HG02852 (cell line): Measurements from ENCODE around the gene CHP1.
A peak's percentile ranks its signal among the peaks of the same experiment; 100 is the strongest.
"Not testable (repeated sequence)": the region's sequence is repeated elsewhere in the genome, so short reads cannot be mapped to it uniquely, and the experiment has no call there.

Experiments used
- ATAC-seq: cut with Tn5 transposase; IDR thresholded peaks from one replicate; pipeline ENCODE4 v1.9.1; 2021; ENCODE audit warnings: mild to moderate bottlenecking, moderate library complexity; ENCODE audit not compliant: unreplicated experiment

The CHP1 gene

GRCh38 chr15:41289953-41290352 is 58.9 kb downstream of the CHP1 start:
- ATAC-seq = no peak

DNA sequence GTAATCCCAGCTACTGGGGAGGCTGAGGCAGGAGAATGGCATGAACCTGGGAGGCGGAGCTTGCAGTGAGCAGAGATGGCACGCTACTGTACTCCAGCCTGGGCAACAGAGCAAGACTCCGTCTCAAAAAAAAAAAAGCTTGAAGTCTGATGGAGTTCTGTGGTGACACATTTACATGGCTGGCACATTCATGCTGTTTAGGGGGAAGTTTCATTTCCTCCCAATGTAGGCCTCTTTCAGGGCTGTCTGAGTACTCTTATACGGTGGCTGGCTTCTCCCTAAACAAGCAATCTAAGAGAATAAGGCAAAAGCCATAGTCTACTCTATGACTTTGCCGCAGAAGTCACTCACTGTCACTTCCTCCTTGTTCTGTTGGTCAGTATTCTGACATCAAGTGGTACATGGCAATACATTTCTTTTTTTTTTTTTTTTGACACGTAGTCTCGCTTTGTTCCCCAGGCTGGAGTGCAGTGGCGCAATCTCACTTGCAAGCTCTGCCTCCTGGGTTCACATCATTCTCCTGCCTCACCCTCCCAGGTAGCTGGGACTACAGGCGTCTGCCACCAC is 60.1 kb downstream of the CHP1 start:
- peak; percentile 79 for ATAC-seq

GRCh38 chr15:41292521-41292920 is 61.5 kb downstream of the CHP1 start:
- ATAC-seq = no peak

DNA sequence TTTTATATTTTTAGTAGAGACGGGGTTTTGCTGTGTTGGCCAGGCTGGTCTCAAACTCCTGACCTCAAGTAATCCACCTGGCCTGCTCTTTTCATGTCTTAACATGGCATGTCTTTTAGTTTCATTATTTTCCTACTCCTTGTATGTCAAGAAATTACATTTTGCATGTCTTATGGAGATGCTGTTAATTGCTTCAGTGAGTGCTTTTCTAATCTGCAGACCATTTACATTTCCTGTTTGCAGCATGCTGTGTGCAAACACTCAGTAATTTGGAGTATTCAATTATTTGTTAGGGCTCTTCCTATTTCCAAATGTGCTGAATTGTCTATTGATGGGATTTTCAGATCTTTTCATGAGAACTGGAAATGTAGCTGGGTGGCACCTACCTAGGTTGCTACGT is 70.1 kb downstream of the CHP1 start:
- ATAC-seq = not testable (repeated sequence)

GRCh38 chr15:41301587-41301986 is 70.5 kb downstream of the CHP1 start:
- no peak for ATAC-seq

GRCh38 chr15:41304149-41304770 is 73.2 kb downstream of the CHP1 start:
- no peak for ATAC-seq

- no peak for ATAC-seq
These were observed 76.6 kb downstream of the CHP1 start for GRCh38 chr15:41307679-41308078.

DNA sequence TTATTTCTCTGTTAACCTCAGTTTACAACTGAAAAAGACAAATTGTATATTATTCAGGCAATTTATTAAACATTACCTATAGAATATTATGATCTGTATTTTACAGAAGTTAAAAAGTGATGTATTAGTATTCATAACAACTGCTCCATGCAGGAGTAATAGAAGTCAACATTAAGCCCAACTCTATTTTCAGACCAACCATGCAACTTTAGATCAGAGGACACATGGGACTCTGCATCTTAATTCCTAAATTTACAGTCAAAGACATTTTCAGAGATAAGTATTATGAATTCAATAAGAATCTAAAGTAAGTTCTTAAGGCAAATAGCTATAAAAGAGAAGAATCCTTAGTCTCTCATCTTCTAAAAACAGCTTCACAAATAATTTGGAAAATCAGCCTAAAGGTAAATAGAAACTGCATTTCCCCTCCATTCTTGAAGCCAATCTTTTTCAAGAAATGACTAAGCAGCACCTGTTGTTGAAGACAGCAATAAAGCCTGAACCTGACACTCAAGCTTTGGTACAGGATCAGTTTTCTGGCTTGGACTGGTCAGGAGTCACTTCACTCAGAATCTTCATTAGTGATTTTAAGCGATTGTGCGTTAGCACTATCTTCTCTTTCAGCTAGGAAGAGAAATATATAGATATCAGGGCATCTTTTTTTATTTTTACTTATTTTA is 78.3 kb downstream of the CHP1 start:
- ATAC-seq = no peak

GRCh38 chr15:41320805-41321330 is 89.8 kb downstream of the CHP1 start:
- not testable (repeated sequence) for ATAC-seq

GRCh38 chr15:41323611-41324010 is 92.5 kb downstream of the CHP1 start:
- ATAC-seq = no peak

- no peak for ATAC-seq
These were observed 100.2 kb downstream of the CHP1 start for GRCh38 chr15:41331281-41331680.
